H9 (cell line): ENCODE results near the gene KIF26A. TPM values are rescaled to one million over a fixed set of nuclear protein-coding genes. Genes with fewer than 3 reads are reported as not detected.

ENCODE experiments used
- DNase-seq: peaks from one replicate; pipeline ENCODE4 v3.0.0-alpha.2; 2017
- H2AFZ ChIP-seq: one replicate; pipeline ENCODE4 v1.6.1; 2013; ENCODE audit warnings: mild to moderate bottlenecking, low read length, control low read depth, moderate library complexity
- H2AK5ac ChIP-seq: 2 replicates; pipeline ENCODE4 v1.6.1; 2013; ENCODE audit warnings: low read length, control low read depth, mixed read lengths; ENCODE audit not compliant: insufficient read length
- H2BK120ac ChIP-seq: one replicate; pipeline ENCODE4 v1.6.1; 2013; ENCODE audit warnings: low read depth, mild to moderate bottlenecking, low read length, control low read depth, inconsistent platforms; ENCODE audit not compliant: poor library complexity, severe bottlenecking
- H2BK12ac ChIP-seq: 2 replicates; pipeline ENCODE4 v1.6.1; 2013; ENCODE audit warnings: low read length, control low read depth, mixed read lengths, low read depth; ENCODE audit not compliant: insufficient read length
- H2BK15ac ChIP-seq: 2 replicates; pipeline ENCODE4 v1.6.1; 2013; ENCODE audit warnings: low read depth, low read length, control low read depth
- H2BK20ac ChIP-seq: one replicate; pipeline ENCODE4 v1.6.1; 2013; ENCODE audit warnings: low read depth, mild to moderate bottlenecking, low read length, control low read depth, inconsistent platforms; ENCODE audit not compliant: poor library complexity, severe bottlenecking
- H2BK5ac ChIP-seq: 2 replicates; pipeline ENCODE4 v1.6.1; 2013; ENCODE audit warnings: low read length, control low read depth, mixed read lengths; ENCODE audit not compliant: insufficient read length
- H3K14ac ChIP-seq: 2 replicates; pipeline ENCODE4 v1.6.1; 2013; ENCODE audit warnings: low read length, control low read depth; ENCODE audit not compliant: insufficient read depth
- H3K18ac ChIP-seq: 2 replicates; pipeline ENCODE4 v1.6.1; 2013; ENCODE audit warnings: low read depth, mild to moderate bottlenecking, mixed read lengths, low read length, control low read depth; ENCODE audit not compliant: insufficient read length
- H3K23ac ChIP-seq: 2 replicates; pipeline ENCODE4 v1.6.1; 2013; ENCODE audit warnings: low read length, control low read depth, mixed read lengths, low read depth; ENCODE audit not compliant: insufficient read length
- H3K23me2 ChIP-seq: 2 replicates; pipeline ENCODE4 v1.6.1; 2013; ENCODE audit warnings: low read depth, mild to moderate bottlenecking, mixed read lengths, low read length, control low read depth; ENCODE audit not compliant: insufficient read length, poor library complexity, severe bottlenecking
- H3K27ac ChIP-seq: 2 replicates; pipeline ENCODE4 v1.5.1; 2013; ENCODE audit warnings: low read length, control low read depth, mixed read lengths, low read depth; ENCODE audit not compliant: insufficient read length
- H3K27me3 ChIP-seq: 2 replicates; pipeline ENCODE4 v1.6.1; 2013; ENCODE audit warnings: low read length, control low read depth, inconsistent platforms; ENCODE audit not compliant: insufficient read depth
- H3K4ac ChIP-seq: 2 replicates; pipeline ENCODE4 v1.6.1; 2013; ENCODE audit warnings: low read depth, mild to moderate bottlenecking, control low read depth, inconsistent platforms, low read length, moderate library complexity
- H3K4me1 ChIP-seq: 2 replicates; pipeline ENCODE4 v1.6.1; 2013; ENCODE audit warnings: low read length, control low read depth, inconsistent platforms; ENCODE audit not compliant: insufficient read depth
- H3K4me2 ChIP-seq: 2 replicates; pipeline ENCODE4 v1.6.1; 2013; ENCODE audit warnings: low read length, control low read depth, mixed read lengths; ENCODE audit not compliant: insufficient read length, insufficient read depth
- H3K56ac ChIP-seq: 2 replicates; pipeline ENCODE4 v1.6.1; 2013; ENCODE audit warnings: low read depth, mild to moderate bottlenecking, mixed read lengths, low read length, control low read depth; ENCODE audit not compliant: insufficient read length
- H3K79me1 ChIP-seq: 2 replicates; pipeline ENCODE4 v1.6.1; 2013; ENCODE audit warnings: low read depth, mild to moderate bottlenecking, moderate library complexity, low read length, control low read depth, inconsistent platforms; ENCODE audit not compliant: insufficient read depth, poor library complexity, severe bottlenecking
- H3K79me2 ChIP-seq: 2 replicates; pipeline ENCODE4 v1.6.1; 2013; ENCODE audit warnings: low read length, control low read depth, inconsistent platforms; ENCODE audit not compliant: insufficient read depth
- H3K9ac ChIP-seq: 2 replicates; pipeline ENCODE4 v1.6.1; 2013; ENCODE audit warnings: low read length, control low read depth, mixed read lengths; ENCODE audit not compliant: insufficient read length; ENCODE audit errors: extremely low read depth
- H3K9me3 ChIP-seq: one replicate; pipeline ENCODE4 v1.6.1; 2013; ENCODE audit warnings: low read depth, low read length, inconsistent platforms; ENCODE audit not compliant: control insufficient read depth
- H3T11ph ChIP-seq: one replicate; pipeline ENCODE4 v1.6.1; 2013; ENCODE audit warnings: mild to moderate bottlenecking, low read length, control low read depth, inconsistent platforms
- H4K20me1 ChIP-seq: one replicate; pipeline ENCODE4 v1.6.1; 2013; ENCODE audit not compliant: control insufficient read depth, insufficient read length, insufficient read depth
- H4K5ac ChIP-seq: 2 replicates; pipeline ENCODE4 v1.6.1; 2013; ENCODE audit warnings: low read depth, mild to moderate bottlenecking, mixed read lengths, low read length, control low read depth; ENCODE audit not compliant: insufficient read length
- H4K8ac ChIP-seq: replicated peaks from 2 replicates; pipeline ENCODE4 v1.6.1; 2013; ENCODE audit warnings: low read length, control low read depth, mixed read lengths, low read depth; ENCODE audit not compliant: insufficient read length
- H4K91ac ChIP-seq: 2 replicates; pipeline ENCODE4 v1.6.1; 2013; ENCODE audit warnings: low read depth, mild to moderate bottlenecking, moderate library complexity, mixed read lengths, low read length, control low read depth; ENCODE audit not compliant: insufficient read length
- H3K27ac Mint-ChIP-seq, 3 experiments: 2 replicates in 2 of 3; 3 replicates in 1 of 3; pipeline ENCODE4 v1.8.0; 2020 to 2021; ENCODE audit warnings: mixed read lengths in 3 of 3, mild to moderate bottlenecking in 1 of 3, moderate library complexity in 1 of 3
- H3K27me3 Mint-ChIP-seq: 2 replicates; pipeline ENCODE4 v1.8.0; 2021; ENCODE audit warnings: low read depth, mild to moderate bottlenecking, moderate library complexity, mixed read lengths
- H3K36me3 Mint-ChIP-seq, 3 experiments: 2 replicates in 2 of 3; 3 replicates in 1 of 3; pipeline ENCODE4 v1.8.0; 2020 to 2021; ENCODE audit warnings: low read depth in 3 of 3, mixed read lengths in 3 of 3; ENCODE audit not compliant: insufficient read depth in 1 of 3
- H3K4me1 Mint-ChIP-seq, 2 experiments: 2 replicates each; pipeline ENCODE4 v1.8.0; 2020; ENCODE audit warnings: mixed read lengths in 2 of 2
- H3K4me3 Mint-ChIP-seq, 2 experiments: 2 replicates in 1 of 2; 3 replicates in 1 of 2; pipeline ENCODE4 v1.8.0; 2020 to 2021; ENCODE audit warnings: mild to moderate bottlenecking in 2 of 2, mixed read lengths in 2 of 2, moderate library complexity in 1 of 2
- H3K9me3 Mint-ChIP-seq, 2 experiments: 2 replicates in 1 of 2; 3 replicates in 1 of 2; pipeline ENCODE4 v1.8.0; 2020; ENCODE audit warnings: mild to moderate bottlenecking in 2 of 2, mixed read lengths in 2 of 2, moderate library complexity in 1 of 2
- CTCF ChIP-seq: fragments of 200-600 bp; sonication (generic); conservative IDR thresholded peaks from 3 replicates; pipeline ENCODE4 v1.8.0; 2021; ENCODE audit warnings: antibody characterized with exemption, mild to moderate bottlenecking
- WGBS: extraction: QIAGEN DNeasy Blood & Tissue Kit; methylation state at CpG from one replicate; pipeline ENCODE4 v1.1.7; 2013; ENCODE audit warnings: missing lambda C conversion rate, low lambda C conversion rate, mixed read lengths; ENCODE audit not compliant: insufficient read length; ENCODE audit errors: extremely low coverage; 5-methylcytosine and 5-hydroxymethylcytosine counted together
- total RNA-seq: library from RNA; stranded (reverse); gene quantifications from 2 replicates; pipeline ENCODE4 v1.2.1, GENCODE V29; 2021

The KIF26A gene
- total RNA-seq, 1 experiment from 2014 or later, result 44.2 TPM

- Histone ChIP-seq H4K91ac (no peak overlapping the region), H2AFZ (no peak overlapping the region), H2AK5ac (no peak overlapping the region), H4K5ac (no peak overlapping the region), H3K23ac (no peak overlapping the region), H3K79me2 (peaks cover 8% of the 10 kb centered on the region; the same call in 1 of the 2 replicates), H3K4ac (no peak overlapping the region), H2BK12ac (no peak overlapping the region), H3K18ac (no peak overlapping the region), H4K8ac (no peak overlapping the region), H3K9me3 (no peaks in the 10 kb centered on the region), H2BK5ac (no peak overlapping the region), H4K20me1 (no peaks in the 10 kb centered on the region), H2BK20ac (no peak overlapping the region), H3K56ac (no peak overlapping the region), H2BK120ac (no peak overlapping the region), H3K27me3 (no peaks in the 10 kb centered on the region), H3T11ph (no peak overlapping the region), H3K9ac (no peak overlapping the region), H2BK15ac (no peak overlapping the region), H3K79me1 (no peaks in the 10 kb centered on the region), H3K4me1 (peaks cover 2% of the 10 kb centered on the region; the same call in 1 of the 2 replicates), H3K23me2 (no peaks in the 10 kb centered on the region), H3K27ac (no peak overlapping the region), H3K4me2 (peak overlapping the region; percentile 26), H3K14ac (no peak overlapping the region)
- Mint-ChIP-seq H3K4me3 (no peak overlapping the region), H3K27me3 (no peaks in the 10 kb centered on the region), H3K27ac (no peak overlapping the region), H3K4me1 (peaks cover 29 to 40% of the 10 kb centered on the region in 2 experiments), H3K36me3 (peaks cover 5 to 13% (median 5%) of the 10 kb centered on the region in 3 experiments; a peak in 6 of 7 replicates), H3K9me3 (no peaks in the 10 kb centered on the region)
- no CpG with 5 or more reads among the region's 11 CpGs for WGBS
- DNase-seq, result no peak
- no peak for TF ChIP-seq CTCF
These were observed 10.8 kb downstream of the KIF26A start for GRCh38 chr14:104149278-104149595.
